Activated CD8-positive, alpha-beta memory T cell treated with anti-CD3 and anti-CD28 coated beads, Interleukin-2, amount 50 U/mL, for 24 hours (primary cell): ENCODE results near the gene SMARCC2.
"Not testable (repeated sequence)": the region's sequence is repeated elsewhere in the genome, so short reads cannot be mapped to it uniquely, and the experiment has no call there.

Experiments used
- DNase-seq: peaks from one replicate; pipeline ENCODE4 v3.0.0-alpha.2; 2020; ENCODE audit errors: extremely low read depth

SMARCC2 gene

GRCh38 chr12:56208006-56208405 is 18.7 kb upstream of the SMARCC2 start:
- no peak for DNase-seq

GRCh38 chr12:56206452-56207166 is 17.3 kb upstream of the SMARCC2 start:
- no peak for DNase-seq

GRCh38 chr12:56205445-56205844 is 16.2 kb upstream of the SMARCC2 start:
- DNase-seq: no peak

GRCh38 chr12:56204275-56204674 is 15.0 kb upstream of the SMARCC2 start:
- DNase-seq: no peak

- no peak for DNase-seq
Measured at GRCh38 chr12:56202838-56203237, 13.6 kb upstream of the SMARCC2 start.

- no peak for DNase-seq
Measured at GRCh38 chr12:56202366-56202765, 13.1 kb upstream of the SMARCC2 start.

- DNase-seq: no peak
Measured at GRCh38 chr12:56198836-56199235, 9.6 kb upstream of the SMARCC2 start.

GRCh38 chr12:56197921-56198635 is 8.8 kb upstream of the SMARCC2 start:
- DNase-seq: no peak

- DNase-seq: not testable (repeated sequence)
Measured at GRCh38 chr12:56196818-56197550, 7.7 kb upstream of the SMARCC2 start.

GRCh38 chr12:56193025-56193578 is 3.8 kb upstream of the SMARCC2 start:
- peak; percentile 57 for DNase-seq

- no peak for DNase-seq
Measured at GRCh38 chr12:56192582-56192981, 3.3 kb upstream of the SMARCC2 start.

- DNase-seq: no peak
Measured at GRCh38 chr12:56190695-56191155, 1.4 kb upstream of the SMARCC2 start.

GRCh38 chr12:56189918-56190694 is 823 bp upstream of the SMARCC2 start:
- DNase-seq: peak; percentile 66

GRCh38 chr12:56188778-56189098 is 545 bp downstream of the SMARCC2 start:
- no peak for DNase-seq

GRCh38 chr12:56188131-56188777 is 1.0 kb downstream of the SMARCC2 start:
- no peak for DNase-seq

- no peak for DNase-seq
Measured at GRCh38 chr12:56186957-56187356, 2.3 kb downstream of the SMARCC2 start.

- no peak for DNase-seq
Measured at GRCh38 chr12:56178347-56178746, 10.9 kb downstream of the SMARCC2 start.

GRCh38 chr12:56172839-56173238 is 16.4 kb downstream of the SMARCC2 start:
- DNase-seq: no peak

GRCh38 chr12:56169229-56169759 is 20.0 kb downstream of the SMARCC2 start:
- DNase-seq: no peak

GRCh38 chr12:56165369-56165768 is 23.9 kb downstream of the SMARCC2 start:
- no peak for DNase-seq

GRCh38 chr12:56164345-56164729 is 24.9 kb downstream of the SMARCC2 start:
- no peak for DNase-seq
